Measurements from ENCODE around the gene UNC13B.

DNA sequence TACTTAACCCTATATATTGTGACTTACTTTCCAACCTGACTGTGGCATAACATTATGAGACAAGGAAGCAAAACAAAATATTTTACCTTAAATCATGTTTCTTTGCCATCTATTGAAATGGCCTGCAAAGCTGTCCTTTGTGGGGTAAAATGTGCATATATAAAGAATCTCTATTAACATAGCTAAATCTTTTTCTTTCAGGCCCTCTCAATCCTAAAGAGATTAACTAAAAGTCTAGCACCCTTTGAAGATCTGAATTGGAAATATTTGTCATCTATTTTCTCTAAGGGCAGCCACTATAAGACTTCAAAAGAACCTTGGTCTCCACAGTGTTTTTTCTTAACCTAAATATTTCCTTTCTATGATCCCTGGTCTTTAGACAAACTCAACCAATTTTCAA lies 5.0 kb upstream of the UNC13B start:
- no peak for TF ChIP-seq RAD21 (IDR thresholded peaks at IDR 0.05; ENCODE audit: low read depth)
- no peak for TF ChIP-seq EP300 (IDR thresholded peaks at IDR 0.05; ENCODE audit: borderline replicate concordance)
